KMS-11 (cell line): ENCODE measurements around the gene ITFG2.

Experiments used
- H2AFZ ChIP-seq: fragments of 200-600 bp; sonication (generic); 2 replicates; pipeline ENCODE4 v1.6.1; 2016; ENCODE audit warnings: antibody characterized with exemption, mixed run types, low read depth
- H3K27ac ChIP-seq: fragments of 200-600 bp; sonication (generic); 2 replicates; pipeline ENCODE4 v1.6.1; 2016; ENCODE audit warnings: mild to moderate bottlenecking, mixed run types
- H3K27me3 ChIP-seq: fragments of 200-600 bp; sonication (generic); 2 replicates; pipeline ENCODE4 v1.6.1; 2017; ENCODE audit warnings: mild to moderate bottlenecking, low read depth, mixed run types, moderate library complexity; ENCODE audit not compliant: insufficient read depth
- H3K36me3 ChIP-seq: fragments of 200-600 bp; sonication (generic); 2 replicates; pipeline ENCODE4 v1.6.1; 2017; ENCODE audit warnings: mild to moderate bottlenecking, mixed run types; ENCODE audit not compliant: insufficient read depth
- H3K4me1 ChIP-seq: fragments of 200-600 bp; sonication (generic); 2 replicates; pipeline ENCODE4 v1.6.1; 2016; ENCODE audit warnings: mild to moderate bottlenecking, low read depth, mixed run types; ENCODE audit not compliant: poor library complexity, severe bottlenecking
- H3K4me2 ChIP-seq: fragments of 200-600 bp; sonication (generic); 2 replicates; pipeline ENCODE4 v1.7.0; 2016; ENCODE audit warnings: mild to moderate bottlenecking, mixed run types
- H3K4me3 ChIP-seq: fragments of 200-600 bp; sonication (generic); IDR thresholded peaks from 2 replicates; pipeline ENCODE4 v1.6.1; 2017; ENCODE audit warnings: low read depth, low read length, mixed read lengths; ENCODE audit not compliant: insufficient read depth
- H3K79me2 ChIP-seq: fragments of 200-600 bp; sonication (generic); 2 replicates; pipeline ENCODE4 v1.6.1; 2016; ENCODE audit warnings: low read depth, mixed run types; ENCODE audit not compliant: insufficient read depth
- H3K9ac ChIP-seq: fragments of 200-600 bp; sonication (generic); 2 replicates; pipeline ENCODE4 v1.6.1; 2016; ENCODE audit warnings: mild to moderate bottlenecking, mixed run types
- H4K20me1 ChIP-seq: fragments of 200-600 bp; sonication (generic); 2 replicates; pipeline ENCODE4 v1.6.1; 2016; ENCODE audit warnings: mild to moderate bottlenecking, mixed run types; ENCODE audit not compliant: insufficient read depth
- TF ChIP-seq, protein P1 (sequence below): fragments of 200-600 bp; sonication (generic); conservative IDR thresholded peaks from 2 replicates; pipeline ENCODE4 v1.6.1; 2017; ENCODE audit warnings: low read depth, mild to moderate bottlenecking, antibody characterized with exemption, low read length, moderate library complexity, mixed read lengths

The ITFG2 gene

DNA sequence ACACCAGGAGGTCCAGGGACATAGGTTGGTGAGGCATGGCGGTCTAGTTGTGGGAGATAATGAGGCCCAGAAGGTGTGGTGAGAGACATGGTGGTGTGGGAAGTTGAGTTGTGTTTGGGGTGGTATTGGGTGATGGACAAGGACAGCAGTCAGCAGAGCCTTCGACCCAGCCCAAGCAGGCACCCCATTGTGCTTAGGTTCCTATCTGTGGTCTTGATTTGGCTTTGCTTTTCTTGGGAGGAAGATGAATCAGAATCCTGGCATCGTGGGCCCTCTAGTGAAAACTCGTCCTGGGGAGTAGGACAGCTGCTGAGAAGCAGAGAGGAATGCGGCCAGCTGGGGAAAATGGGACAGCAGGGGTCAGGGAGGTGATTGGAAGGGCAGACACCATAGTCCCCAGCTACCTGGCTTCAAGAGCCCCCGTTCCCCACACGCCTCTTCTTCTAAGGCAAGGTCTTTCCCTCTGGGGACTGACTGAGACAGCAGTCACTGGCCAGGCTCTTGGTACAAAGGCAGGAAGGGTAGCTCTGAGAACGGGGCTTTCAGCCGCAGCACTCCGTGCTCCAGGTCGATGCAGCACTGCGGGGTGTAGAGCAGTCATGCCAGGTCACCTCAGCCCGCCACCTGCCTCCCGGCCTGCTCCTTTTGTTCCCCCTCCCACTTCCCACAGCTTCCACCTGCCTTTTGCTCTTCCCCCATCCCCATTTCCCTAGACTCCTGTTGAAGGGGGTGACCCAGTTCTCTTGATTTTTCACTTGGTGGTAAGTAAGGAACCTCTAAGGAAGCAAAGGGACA, 14.4 kb downstream of the ITFG2 start:
- H3K36me3 ChIP-seq: no peaks in the 10 kb centered on the region
- TF ChIP-seq, protein P1, sequence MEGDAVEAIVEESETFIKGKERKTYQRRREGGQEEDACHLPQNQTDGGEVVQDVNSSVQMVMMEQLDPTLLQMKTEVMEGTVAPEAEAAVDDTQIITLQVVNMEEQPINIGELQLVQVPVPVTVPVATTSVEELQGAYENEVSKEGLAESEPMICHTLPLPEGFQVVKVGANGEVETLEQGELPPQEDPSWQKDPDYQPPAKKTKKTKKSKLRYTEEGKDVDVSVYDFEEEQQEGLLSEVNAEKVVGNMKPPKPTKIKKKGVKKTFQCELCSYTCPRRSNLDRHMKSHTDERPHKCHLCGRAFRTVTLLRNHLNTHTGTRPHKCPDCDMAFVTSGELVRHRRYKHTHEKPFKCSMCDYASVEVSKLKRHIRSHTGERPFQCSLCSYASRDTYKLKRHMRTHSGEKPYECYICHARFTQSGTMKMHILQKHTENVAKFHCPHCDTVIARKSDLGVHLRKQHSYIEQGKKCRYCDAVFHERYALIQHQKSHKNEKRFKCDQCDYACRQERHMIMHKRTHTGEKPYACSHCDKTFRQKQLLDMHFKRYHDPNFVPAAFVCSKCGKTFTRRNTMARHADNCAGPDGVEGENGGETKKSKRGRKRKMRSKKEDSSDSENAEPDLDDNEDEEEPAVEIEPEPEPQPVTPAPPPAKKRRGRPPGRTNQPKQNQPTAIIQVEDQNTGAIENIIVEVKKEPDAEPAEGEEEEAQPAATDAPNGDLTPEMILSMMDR: no peak
- no peaks in the 10 kb centered on the region for H3K4me1 ChIP-seq
- H2AFZ ChIP-seq: no peak overlapping the region
- H4K20me1 ChIP-seq: no peaks in the 10 kb centered on the region
- H3K4me3 ChIP-seq: no peak overlapping the region
- H3K79me2 ChIP-seq: no peaks in the 10 kb centered on the region
- H3K27me3 ChIP-seq: no peaks in the 10 kb centered on the region
- no peak overlapping the region for H3K27ac ChIP-seq
- no peak overlapping the region for H3K4me2 ChIP-seq
- no peak overlapping the region for H3K9ac ChIP-seq

DNA sequence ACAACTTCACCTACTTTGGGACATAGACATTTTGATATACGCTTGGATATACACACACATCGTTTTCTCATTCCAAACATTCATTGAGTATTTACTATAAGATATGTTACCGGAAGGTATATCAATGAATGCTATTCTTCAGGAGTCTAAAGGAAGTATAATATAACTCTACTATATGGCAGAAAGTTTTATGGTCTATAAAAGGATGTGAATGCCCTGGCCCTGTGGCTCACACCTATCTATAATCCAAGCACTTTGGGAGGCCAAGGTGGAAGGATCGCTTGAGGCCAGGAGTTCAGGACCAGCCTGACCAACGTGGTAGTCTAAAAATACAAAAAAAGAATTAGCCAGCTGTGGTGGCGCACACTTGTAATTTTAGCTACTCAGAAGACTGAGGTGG, 16.8 kb downstream of the ITFG2 start:
- Histone ChIP-seq H3K36me3 (no peaks in the 10 kb centered on the region), H3K79me2 (no peaks in the 10 kb centered on the region), H3K4me3 (no peak overlapping the region), H3K27me3 (no peaks in the 10 kb centered on the region), H3K9ac (no peak overlapping the region), H2AFZ (no peak overlapping the region), H3K4me1 (no peaks in the 10 kb centered on the region), H3K4me2 (no peak overlapping the region), H3K27ac (no peak overlapping the region), H4K20me1 (no peaks in the 10 kb centered on the region)
- TF ChIP-seq, protein P1: no peak

DNA sequence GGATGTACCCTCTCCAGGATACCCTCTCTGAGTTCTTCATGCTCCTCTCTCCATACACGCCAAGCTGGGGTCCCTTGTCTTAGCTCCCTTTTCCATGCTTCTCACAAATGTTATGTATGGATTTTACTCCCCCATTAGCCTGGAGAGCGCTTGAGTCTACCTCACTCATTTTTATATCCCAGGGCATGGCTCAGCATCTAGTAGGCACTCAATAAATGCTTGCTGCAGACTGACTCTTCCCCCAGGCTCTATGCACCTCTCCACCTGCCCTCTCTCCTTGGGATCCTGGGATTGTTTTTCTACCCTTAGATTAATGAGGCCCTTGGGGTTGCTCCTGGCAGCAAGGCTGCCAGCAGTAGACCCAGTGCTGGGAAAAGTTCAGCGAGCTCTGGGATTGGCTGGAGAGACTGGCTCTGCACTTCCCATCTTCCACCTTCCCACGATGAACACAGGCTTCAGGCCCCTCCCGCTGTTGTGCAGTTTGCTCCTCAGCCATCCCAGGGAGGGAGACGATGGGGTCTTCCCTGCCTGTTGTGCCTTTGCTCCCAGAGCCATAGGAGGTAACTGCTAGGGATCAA, 20.2 kb downstream of the ITFG2 start:
- no peak overlapping the region for H3K27ac ChIP-seq
- TF ChIP-seq, protein P1: no peak
- no peaks in the 10 kb centered on the region for H3K36me3 ChIP-seq
- H4K20me1 ChIP-seq: no peaks in the 10 kb centered on the region
- H3K4me3 ChIP-seq: no peak overlapping the region
- no peaks in the 10 kb centered on the region for H3K79me2 ChIP-seq
- no peaks in the 10 kb centered on the region for H3K27me3 ChIP-seq
- H3K4me1 ChIP-seq: no peaks in the 10 kb centered on the region
- H3K9ac ChIP-seq: no peak overlapping the region
- H3K4me2 ChIP-seq: no peak overlapping the region
- H2AFZ ChIP-seq: no peak overlapping the region

DNA sequence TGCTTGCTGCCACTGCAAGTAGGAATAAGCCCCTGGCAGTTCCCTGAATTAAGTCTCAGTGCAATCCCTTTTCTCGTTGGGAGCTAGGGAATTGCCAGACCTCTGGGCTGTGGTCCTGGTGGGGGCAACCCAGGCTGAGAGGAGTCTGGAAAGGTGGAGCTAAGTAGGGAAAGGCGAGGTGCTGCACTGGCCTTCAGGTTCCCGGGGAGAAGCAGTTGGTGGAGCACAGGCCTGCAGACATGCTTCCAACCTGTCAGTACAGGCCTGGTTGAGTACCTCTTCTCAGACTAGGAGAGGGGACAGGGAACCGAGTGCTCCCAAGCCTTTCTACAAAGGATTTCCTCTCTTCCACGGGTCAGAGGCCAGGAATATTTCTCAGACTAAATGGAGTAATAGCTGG, 20.9 kb downstream of the ITFG2 start:
- Histone ChIP-seq H3K27ac (no peak overlapping the region), H3K4me3 (no peak overlapping the region), H4K20me1 (no peaks in the 10 kb centered on the region), H3K4me1 (no peaks in the 10 kb centered on the region), H3K27me3 (no peaks in the 10 kb centered on the region), H2AFZ (no peak overlapping the region), H3K4me2 (no peak overlapping the region), H3K79me2 (no peaks in the 10 kb centered on the region), H3K9ac (no peak overlapping the region), H3K36me3 (no peaks in the 10 kb centered on the region)
- TF ChIP-seq, protein P1: no peak
